ENCODE measurements around the gene FBXL13. TPM values are rescaled to one million over a fixed set of nuclear protein-coding genes. Genes with fewer than 3 reads are reported as not detected.

The FBXL13 gene
- total and polyA plus RNA-seq, 10 of the 15 experiments (the other 5 are each of a cell fraction or from before 2014, with no cell fraction given): 0.08 to 0.95 (median 0.28) TPM; not detected in 2

- Histone ChIP-seq H3K79me2 (ENCODE audit: control insufficient read depth, insufficient read depth, low read length) (no peaks in the 10 kb centered on the region), H3K4me1 (ENCODE audit: control insufficient read depth, insufficient read depth, low read length) (no peaks in the 10 kb centered on the region), H3K9me3 (replicated peaks; ENCODE audit: control insufficient read depth, insufficient read depth, low read length) (no peaks in the 10 kb centered on the region), H2AFZ (ENCODE audit: control insufficient read depth, low read depth, low read length) (no peak overlapping the region), H3K27me3 (replicated peaks in 1 of 2; ENCODE audit: control insufficient read depth in 2 of 2, insufficient read depth in 2 of 2, low read length in 1 of 2) (no peaks in the 10 kb centered on the region; a peak in 1 of 4 replicates), H4K20me1 (ENCODE audit: control insufficient read depth, insufficient read depth) (no peaks in the 10 kb centered on the region), H3K9ac (ENCODE audit: control insufficient read depth, insufficient read depth, low read length) (no peak overlapping the region), H3K4me3 (no peak overlapping the region), H3K36me3 (ENCODE audit: control insufficient read depth in 2 of 2, insufficient read depth in 2 of 2, low read length in 1 of 2) (no peaks in the 10 kb centered on the region), H3K4me2 (ENCODE audit: control insufficient read depth, insufficient read depth) (no peak overlapping the region), H3K27ac (ENCODE audit: control insufficient read depth, insufficient read depth) (no peak overlapping the region)
- ATAC-seq: no peak
- no peak for FAIRE-seq
- intact Hi-C loops (cut with micrococcal nuclease; ENCODE audit: unreplicated experiment): no loop called here
- DNase-seq (ENCODE audit: low read depth, low spot score): no peak
- POLR2A ChIA-PET: no interaction called here
- SMC1A ChIA-PET (ENCODE audit: uncharacterized antibody, unreplicated experiment): no interaction called here
- TF ChIP-seq SUPT20H (IDR thresholded peaks at IDR 0.05; ENCODE audit: borderline replicate concordance, control insufficient read depth, low read depth, low read length) (no peak), BHLHE40 (IDR thresholded peaks at IDR 0.05; ENCODE audit: borderline replicate concordance in 1 of 2, low read depth in 2 of 2, low read length in 1 of 2) (no peak)
- WGBS (ENCODE audit: insufficient coverage, insufficient replicate concordance, low lambda C conversion rate, missing lambda C conversion rate): 70% methylated on average over 4 of the region's 4 CpGs
- RAD21 ChIA-PET (ENCODE audit: unreplicated experiment): no interaction called here
- in situ Hi-C loops (cut with MboI): no loop called here
- no TSS peak for BruUV-seq (replicated peaks)
- CTCF ChIA-PET: no interaction called here
These were observed 130.4 kb downstream of the FBXL13 start for GRCh38 chr7:102944241-102944640.

- ChIA-PET RAD21 (ENCODE audit: unreplicated experiment) (no interaction called here), POLR2A (no interaction called here), CTCF (no interaction called here), SMC1A (ENCODE audit: uncharacterized antibody, unreplicated experiment) (no interaction called here)
- TF ChIP-seq ETV6 (conservative IDR thresholded peaks at IDR 0.05 in 1 of 2, IDR thresholded peaks at IDR 0.05 in 1 of 2; ENCODE audit: borderline replicate concordance in 1 of 2, low read depth in 1 of 2) (no peak), CREB1 (IDR thresholded peaks at IDR 0.05; ENCODE audit: low read depth) (no peak), RFX5 (IDR thresholded peaks at IDR 0.05; ENCODE audit: low read depth, low read length) (peak; percentile 50; the same call in 1 of the 2 replicates)
- no TSS peak for BruUV-seq (replicated peaks)
- Histone ChIP-seq H3K4me1 (ENCODE audit: control insufficient read depth, insufficient read depth, low read length) (no peaks in the 10 kb centered on the region), H3K79me2 (ENCODE audit: control insufficient read depth, insufficient read depth, low read length) (no peaks in the 10 kb centered on the region), H3K4me3 (no peak overlapping the region), H3K9ac (ENCODE audit: control insufficient read depth, insufficient read depth, low read length) (no peak overlapping the region), H3K27me3 (replicated peaks in 1 of 2; ENCODE audit: control insufficient read depth in 2 of 2, insufficient read depth in 2 of 2, low read length in 1 of 2) (no peaks in the 10 kb centered on the region; a peak in 1 of 4 replicates), H3K9me3 (replicated peaks; ENCODE audit: control insufficient read depth, insufficient read depth, low read length) (no peaks in the 10 kb centered on the region), H3K36me3 (ENCODE audit: control insufficient read depth in 2 of 2, insufficient read depth in 2 of 2, low read length in 1 of 2) (no peaks in the 10 kb centered on the region), H4K20me1 (ENCODE audit: control insufficient read depth, insufficient read depth) (no peaks in the 10 kb centered on the region), H2AFZ (ENCODE audit: control insufficient read depth, low read depth, low read length) (no peak overlapping the region), H3K27ac (ENCODE audit: control insufficient read depth, insufficient read depth) (no peak overlapping the region), H3K4me2 (ENCODE audit: control insufficient read depth, insufficient read depth) (no peak overlapping the region)
- 12% methylated on average over 5 of the region's 5 CpGs for WGBS (ENCODE audit: insufficient coverage, insufficient replicate concordance, low lambda C conversion rate, missing lambda C conversion rate)
- FAIRE-seq: no peak
- no peak for ATAC-seq
- intact Hi-C loops (cut with micrococcal nuclease; ENCODE audit: unreplicated experiment) (no loop called here), in situ Hi-C loops (cut with MboI) (no loop called here)
- DNase-seq (ENCODE audit: low read depth, low spot score): no peak
These were observed 131.0 kb downstream of the FBXL13 start for GRCh38 chr7:102943423-102944169.

Data from GM12878 (cell line).